H1 (cell line): ENCODE data around the gene GRID1. TPM values are rescaled to one million over a fixed set of nuclear protein-coding genes. Genes with fewer than 3 reads are reported as not detected.

Source experiments
- CTCF ChIA-PET: fragments of 300-600 bp; sonication (Branson Sonifier 250); formaldehyde crosslinking; loops from one replicate; lab custom pipeline; 2021; ENCODE audit not compliant: partially characterized antibody; lab: Charles Lee
- POLR2A ChIA-PET: fragments of 300-600 bp; sonication (Branson Sonifier 250); formaldehyde crosslinking; loops from one replicate; lab custom pipeline; 2021; ENCODE audit warnings: inconsistent platforms; ENCODE audit not compliant: partially characterized antibody; lab: Charles Lee
- DNase-seq, 2 experiments: peaks; one replicate each; pipeline versions ENCODE4 v3.0.0 to v3.0.0-alpha.2; 2010 to 2022; ENCODE audit warnings: low spot score in 2 of 2, low read depth in 1 of 2, mixed read lengths in 1 of 2
- FAIRE-seq: peaks from 2 replicates; lab custom pipeline; 2011; peaks lifted over from hg19 to GRCh38; lab: Jason Lieb, UNC
- H2AFZ ChIP-seq: 2 replicates; pipeline ENCODE4 v1.8.1; 2012; ENCODE audit warnings: low read length, inconsistent platforms
- H2AK5ac ChIP-seq: 2 replicates; pipeline ENCODE4 v1.6.1; 2013; ENCODE audit warnings: low read depth, low read length
- H2BK120ac ChIP-seq: replicated peaks from 2 replicates; pipeline ENCODE3; 2013; ENCODE audit warnings: low read depth, low read length, inconsistent platforms
- H2BK12ac ChIP-seq: 2 replicates; pipeline ENCODE4 v1.6.1; 2013; ENCODE audit warnings: low read depth, low read length
- H2BK15ac ChIP-seq: 2 replicates; pipeline ENCODE4 v1.6.1; 2013; ENCODE audit warnings: low read length
- H2BK20ac ChIP-seq: 2 replicates; pipeline ENCODE4 v1.6.1; 2013; ENCODE audit warnings: low read length
- H2BK5ac ChIP-seq: 2 replicates; pipeline ENCODE4 v1.6.1; 2013; ENCODE audit warnings: low read depth, low read length
- H3K14ac ChIP-seq: 2 replicates; pipeline ENCODE4 v1.6.1; 2013; ENCODE audit warnings: inconsistent platforms; ENCODE audit not compliant: insufficient read length
- H3K18ac ChIP-seq: 2 replicates; pipeline ENCODE4 v1.6.1; 2013; ENCODE audit warnings: low read length; ENCODE audit errors: extremely low read depth
- H3K23ac ChIP-seq: 2 replicates; pipeline ENCODE4 v1.6.1; 2013; ENCODE audit warnings: inconsistent platforms; ENCODE audit not compliant: insufficient read length
- H3K23me2 ChIP-seq: 2 replicates; pipeline ENCODE4 v1.6.1; 2013; ENCODE audit warnings: low read depth, low read length
- H3K27ac ChIP-seq: 2 replicates; pipeline ENCODE4 v1.6.1; 2011; ENCODE audit warnings: low read depth, low read length, inconsistent platforms
- H3K27me3 ChIP-seq, 4 experiments: replicated peaks in 1 of 4; 1 replicate in 1 of 4; 2 replicates in 3 of 4; pipeline versions ENCODE4 v1.6.1 to v1.8.1; 2011 to 2013; ENCODE audit warnings: low read length in 3 of 4, mild to moderate bottlenecking in 3 of 4, inconsistent platforms in 2 of 4, mixed read lengths in 2 of 4, moderate library complexity in 1 of 4; ENCODE audit not compliant: control insufficient read depth in 3 of 4, insufficient read depth in 3 of 4; ENCODE audit errors: extremely low read depth in 1 of 4
- H3K36me3 ChIP-seq, 4 experiments: 2 replicates each; pipeline versions ENCODE4 v1.6.1 to v1.8.1; 2011 to 2013; ENCODE audit warnings: mild to moderate bottlenecking in 4 of 4, low read length in 3 of 4, moderate library complexity in 2 of 4, control low read depth in 1 of 4, inconsistent platforms in 1 of 4; ENCODE audit not compliant: insufficient read depth in 4 of 4, control insufficient read depth in 2 of 4
- H3K4ac ChIP-seq: replicated peaks from 2 replicates; pipeline ENCODE3; 2013; ENCODE audit warnings: low read length, low read depth, mixed read lengths, inconsistent platforms; ENCODE audit not compliant: insufficient read length
- H3K4me1 ChIP-seq, 4 experiments: replicated peaks in 1 of 4; 1 replicate in 1 of 4; 2 replicates in 3 of 4; pipeline versions ENCODE4 v1.6.1 to v1.8.1; 2011 to 2013; ENCODE audit warnings: low read length in 3 of 4, inconsistent platforms in 2 of 4, mixed read lengths in 1 of 4; ENCODE audit not compliant: insufficient read depth in 4 of 4, control insufficient read depth in 3 of 4
- H3K4me2 ChIP-seq, 2 experiments: 2 replicates each; pipeline versions ENCODE4 v1.6.1 to v1.8.1; 2011 to 2013; ENCODE audit warnings: low read depth in 2 of 2, low read length in 2 of 2, control low read depth in 1 of 2, inconsistent platforms in 1 of 2, mild to moderate bottlenecking in 1 of 2; ENCODE audit not compliant: insufficient read depth in 1 of 2
- H3K4me3 ChIP-seq, 4 experiments: fragments of 200-600, 300-600 bp in 1 of 4; sonication (generic), shearing (Covaris generic), sonication (Bioruptor Twin) in 1 of 4; 2 replicates each; pipeline versions ENCODE4 v1.5.1 to v1.8.1; 2011 to 2016; ENCODE audit warnings: low read length in 4 of 4, low read depth in 3 of 4, control low read depth in 2 of 4, inconsistent platforms in 2 of 4, mild to moderate bottlenecking in 2 of 4, mixed read lengths in 1 of 4, moderate library complexity in 1 of 4; ENCODE audit not compliant: insufficient read depth in 2 of 4; ENCODE audit errors: extremely low read depth in 1 of 4
- H3K56ac ChIP-seq: replicated peaks from 2 replicates; pipeline ENCODE3; 2013; ENCODE audit warnings: low read depth, mild to moderate bottlenecking, mixed read lengths, low read length, inconsistent platforms; ENCODE audit not compliant: insufficient read length
- H3K79me1 ChIP-seq: 2 replicates; pipeline ENCODE4 v1.6.1; 2013; ENCODE audit warnings: low read depth, low read length, control low read depth
- H3K79me2 ChIP-seq, 2 experiments: 2 replicates each; pipeline versions ENCODE4 v1.6.1 to v1.8.1; 2012 to 2013; ENCODE audit warnings: low read length in 2 of 2, mild to moderate bottlenecking in 2 of 2, inconsistent platforms in 1 of 2; ENCODE audit not compliant: insufficient read depth in 2 of 2, control insufficient read depth in 1 of 2
- H3K9ac ChIP-seq, 4 experiments: replicated peaks in 1 of 4; 1 replicate in 1 of 4; 2 replicates in 3 of 4; pipeline versions ENCODE4 v1.6.1 to v1.8.1; 2011 to 2013; ENCODE audit warnings: low read depth in 3 of 4, low read length in 3 of 4, control low read depth in 2 of 4, mild to moderate bottlenecking in 2 of 4, moderate library complexity in 2 of 4, inconsistent platforms in 1 of 4; ENCODE audit errors: extremely low read depth in 1 of 4
- H3K9me3 ChIP-seq, 2 experiments: 2 replicates each; pipeline versions ENCODE4 v1.6.1 to v1.8.1; 2012 to 2013; ENCODE audit warnings: mild to moderate bottlenecking in 2 of 2, moderate library complexity in 2 of 2, control low read depth in 1 of 2, inconsistent platforms in 1 of 2, low read depth in 1 of 2, low read length in 1 of 2, mixed read lengths in 1 of 2; ENCODE audit not compliant: insufficient read depth in 2 of 2
- H4K20me1 ChIP-seq, 2 experiments: replicated peaks in 1 of 2; 2 replicates each; pipeline versions ENCODE3 to v1.8.1; 2011 to 2013; ENCODE audit warnings: inconsistent platforms in 2 of 2, low read length in 2 of 2, mild to moderate bottlenecking in 1 of 2; ENCODE audit not compliant: insufficient read depth in 2 of 2, control insufficient read depth in 1 of 2
- H4K5ac ChIP-seq: 2 replicates; pipeline ENCODE4 v1.6.1; 2013; ENCODE audit warnings: low read length, low read depth, mixed read lengths, inconsistent platforms; ENCODE audit not compliant: insufficient read length
- H4K8ac ChIP-seq: 2 replicates; pipeline ENCODE4 v1.8.0; 2013; ENCODE audit warnings: mild to moderate bottlenecking, moderate library complexity, low read length, inconsistent platforms; ENCODE audit not compliant: insufficient read depth; ENCODE audit errors: extremely low read depth
- H4K91ac ChIP-seq: replicated peaks from 2 replicates; pipeline ENCODE3; 2013; ENCODE audit warnings: low read length, mixed read lengths, inconsistent platforms; ENCODE audit not compliant: insufficient read length
- BACH1 ChIP-seq: IDR thresholded peaks from 2 replicates; pipeline ENCODE4 v1.6.1; 2012; ENCODE audit warnings: low read length, improper control_type of control experiment
- CBX5 ChIP-seq: fragments of 300-800, 300-1000 bp; sonication (generic); IDR thresholded peaks from 2 replicates; pipeline ENCODE4 v1.7.1; 2016; ENCODE audit warnings: antibody characterized with exemption, low read length, low read depth
- EGR1 ChIP-seq: IDR thresholded peaks from 2 replicates; pipeline ENCODE4 v1.6.1; 2011; ENCODE audit warnings: low read depth, low read length, borderline replicate concordance
- KDM5A ChIP-seq: fragments of 200-600 bp; IDR thresholded peaks from 2 replicates; pipeline ENCODE4 v1.7.1; 2012; ENCODE audit warnings: mild to moderate bottlenecking, low read length, inconsistent platforms, mixed read lengths
- NANOG ChIP-seq: IDR thresholded peaks from 2 replicates; pipeline ENCODE4 v1.6.1; 2011; ENCODE audit warnings: low read length, low read depth, mild to moderate bottlenecking, inconsistent platforms; ENCODE audit not compliant: insufficient read depth, poor library complexity, severe bottlenecking
- NRF1 ChIP-seq: IDR thresholded peaks from 2 replicates; pipeline ENCODE4 v1.6.1; 2011; ENCODE audit warnings: mild to moderate bottlenecking, low read depth, low read length, improper control_type of control experiment
- PHF8 ChIP-seq: fragments of 200-600 bp; sonication (generic); conservative IDR thresholded peaks from 2 replicates; pipeline ENCODE4 v1.7.1; 2012; ENCODE audit warnings: low read depth, mild to moderate bottlenecking, inconsistent platforms, low read length, moderate library complexity
- RBBP5 ChIP-seq: IDR thresholded peaks from 2 replicates; pipeline ENCODE4 v1.7.1; 2012; ENCODE audit warnings: low read depth, mild to moderate bottlenecking, inconsistent platforms, low read length, moderate library complexity, borderline replicate concordance
- RFX5 ChIP-seq: IDR thresholded peaks from 2 replicates; pipeline ENCODE4 v1.6.1; 2011; ENCODE audit warnings: low read depth, low read length, improper control_type of control experiment, borderline replicate concordance
- SAP30 ChIP-seq: fragments of 300-600 bp; sonication (generic); IDR thresholded peaks from 2 replicates; pipeline ENCODE4 v1.7.1; 2012; ENCODE audit warnings: low read length, moderate library complexity, mild to moderate bottlenecking, inconsistent platforms; ENCODE audit not compliant: insufficient read depth, insufficient replicate concordance
- SIN3A ChIP-seq, 2 experiments: IDR thresholded peaks in 1 of 2; conservative IDR thresholded peaks in 1 of 2; 2 replicates each; pipeline ENCODE4 v1.6.1; 2011 to 2012; ENCODE audit warnings: low read length in 2 of 2, improper control_type of control experiment in 1 of 2, low read depth in 1 of 2, mild to moderate bottlenecking in 1 of 2
- SIRT6 ChIP-seq: IDR thresholded peaks from one replicate; pipeline ENCODE4 v1.7.1; 2012; ENCODE audit warnings: low read length, inconsistent platforms
- SP1 ChIP-seq: IDR thresholded peaks from 2 replicates; pipeline ENCODE4 v1.6.1; 2011; ENCODE audit warnings: low read depth, low read length
- SP2 ChIP-seq: IDR thresholded peaks from 2 replicates; pipeline ENCODE4 v1.6.1; 2012; ENCODE audit warnings: mild to moderate bottlenecking, low read length, inconsistent platforms
- TBP ChIP-seq: IDR thresholded peaks from 2 replicates; pipeline ENCODE4 v1.6.1; 2011; ENCODE audit warnings: low read depth, low read length, improper control_type of control experiment
- WGBS, 2 experiments: shearing (Covaris generic) in 1 of 2; methylation state at CpG; one replicate each; pipeline versions ENCODE4 v1.1.6 to v1.1.7; 2013 to 2015; ENCODE audit warnings: low lambda C conversion rate in 2 of 2, mixed read lengths in 2 of 2, inconsistent platforms in 1 of 2, low coverage in 1 of 2, missing lambda C conversion rate in 1 of 2; ENCODE audit not compliant: insufficient replicate concordance in 2 of 2, insufficient coverage in 1 of 2, insufficient read length in 1 of 2; ENCODE audit errors: extremely low coverage in 1 of 2, missing lambda C conversion rate in 1 of 2; 5-methylcytosine and 5-hydroxymethylcytosine counted together
- polyA plus RNA-seq, 7 experiments: library from polyadenylated mRNA; depleted of rRNA in 3 of 7; stranded (reverse) in 5 of 7; unstranded in 2 of 7; fragments of >200 nt in 5 of 7; fragments of 200-250 nt in 2 of 7; gene quantifications; 1 replicate in 5 of 7; 2 replicates in 1 of 7; 4 replicates in 1 of 7; pipeline versions ENCODE4 v1.2.1 to v1.2.3, GENCODE V29; 2011 to 2013; ENCODE audit warnings: missing spikeins in 2 of 7, mixed read lengths in 2 of 7
- total RNA-seq: library from RNA; stranded (reverse); fragmentation: NEBNext Ultra II Directional; extraction: Animal tissue kit (Norgen Biotek cat#: 25700); gene quantifications from 2 replicates; pipeline ENCODE4 v1.2.1, GENCODE V29; 2021

GRID1 gene
- total and polyA plus RNA-seq, 2 of the 8 experiments (the other 6 are each of a cell fraction or from before 2014, with no cell fraction given) = 0.22 to 0.30 TPM

DNA sequence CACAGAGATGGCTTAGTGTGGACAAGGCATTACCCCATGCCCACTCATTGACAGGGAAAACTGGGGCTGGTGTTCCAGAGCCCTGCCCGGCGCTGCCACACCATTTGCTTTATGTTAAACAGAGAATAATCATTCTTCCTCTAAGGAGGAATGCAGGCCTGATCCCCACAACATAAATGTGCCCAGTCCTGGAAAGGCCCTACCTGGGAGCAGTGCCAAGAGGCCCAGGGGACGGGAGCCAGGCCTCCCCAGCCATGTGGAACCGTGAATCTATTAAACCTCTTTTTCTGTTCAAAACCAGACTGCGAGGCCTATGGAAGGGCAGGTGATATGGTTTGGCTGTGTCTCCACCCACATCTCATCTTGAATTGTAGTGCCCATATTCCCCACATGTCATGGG lies 264.1 kb downstream of the GRID1 start:
- CTCF ChIA-PET = interaction anchor here (0.7 to 4.2 kb wide), 9 partner anchors 8 to 202 kb away, joined by 3 to 18 read pairs (median 4); no protein-coding TSS in a partner anchor
- Histone ChIP-seq H3K9ac (no peak overlapping the region), H3K79me1 (no peaks in the 10 kb centered on the region), H3K56ac (no peak overlapping the region), H3K4me1 (no peaks in the 10 kb centered on the region), H4K5ac (no peak overlapping the region), H3K18ac (no peak overlapping the region), H3K14ac (no peak overlapping the region), H3K4ac (no peak overlapping the region), H4K20me1 (no peaks in the 10 kb centered on the region), H3K36me3 (no peaks in the 10 kb centered on the region), H2AK5ac (no peak overlapping the region), H3K27me3 (no peaks in the 10 kb centered on the region), H2BK12ac (no peak overlapping the region), H4K8ac (no peak overlapping the region), H3K23ac (no peak overlapping the region), H3K23me2 (no peaks in the 10 kb centered on the region), H3K4me2 (no peak overlapping the region), H2BK15ac (no peak overlapping the region), H2AFZ (no peak overlapping the region), H2BK120ac (no peak overlapping the region), H3K79me2 (no peaks in the 10 kb centered on the region), H2BK5ac (no peak overlapping the region), H4K91ac (no peak overlapping the region), H3K4me3 (no peak overlapping the region), H2BK20ac (no peak overlapping the region), H3K9me3 (no peaks in the 10 kb centered on the region), H3K27ac (no peak overlapping the region)
- WGBS, 2 experiments = 95% methylated on average over 5 of the region's 5 CpGs; no CpG with 5 or more reads in 1 of the 2 experiments
- FAIRE-seq (no peak), DNase-seq (no peak)
- TF ChIP-seq KDM5A = no peak
- no peak for TF ChIP-seq SP2
- TF ChIP-seq SAP30 = no peak
- TF ChIP-seq SIN3A (conservative IDR thresholded peaks at IDR 0.05 in 1 of 2, IDR thresholded peaks at IDR 0.05 in 1 of 2; ENCODE audit: low read depth in 1 of 2, low read length in 2 of 2) = no peak
- TF ChIP-seq BACH1 = no peak
- no peak for TF ChIP-seq NANOG
- TF ChIP-seq CBX5 = no peak
- TF ChIP-seq PHF8 = no peak
- no peak for TF ChIP-seq EGR1
- no peak for TF ChIP-seq RFX5
- no peak for TF ChIP-seq NRF1
- TF ChIP-seq TBP = no peak
- TF ChIP-seq SIRT6 = no peak
- no peak for TF ChIP-seq RBBP5
- no peak for TF ChIP-seq SP1
- POLR2A ChIA-PET = no interaction called here
